ENCODE data around the gene NTRK3.

The NTRK3 gene

DNA sequence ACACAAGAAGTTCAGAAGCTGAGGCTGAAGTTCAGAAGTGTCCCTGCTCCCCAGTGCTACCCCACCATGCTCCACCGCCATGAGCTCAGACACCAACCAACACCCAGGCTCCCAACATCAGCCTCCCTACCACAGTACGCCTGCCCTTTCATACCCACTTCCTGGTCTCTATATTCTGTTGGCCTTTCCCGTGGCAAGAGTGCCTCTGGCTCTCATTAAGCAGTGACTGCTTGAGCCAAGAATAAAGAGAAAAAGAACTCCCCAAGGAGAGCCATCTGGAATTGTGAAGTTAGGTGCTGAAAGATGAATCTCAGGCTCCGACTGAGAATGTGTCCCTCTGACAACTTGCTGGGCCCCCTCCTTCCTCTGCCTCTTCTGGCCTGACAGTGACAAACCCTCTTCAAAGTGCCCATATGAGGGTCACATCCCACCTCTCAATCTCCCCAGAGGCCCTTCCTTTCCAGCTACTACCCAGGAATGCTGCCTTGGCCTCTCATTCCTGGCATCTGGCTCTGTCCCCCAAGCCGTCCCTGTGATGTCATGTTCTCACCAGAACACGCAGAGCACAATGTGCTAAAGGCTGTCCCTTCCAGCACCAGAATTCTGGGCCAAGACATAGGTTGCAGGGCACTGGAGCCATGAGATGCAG lies 306.8 kb downstream of the NTRK3 start:
- TF ChIP-seq, protein P1, sequence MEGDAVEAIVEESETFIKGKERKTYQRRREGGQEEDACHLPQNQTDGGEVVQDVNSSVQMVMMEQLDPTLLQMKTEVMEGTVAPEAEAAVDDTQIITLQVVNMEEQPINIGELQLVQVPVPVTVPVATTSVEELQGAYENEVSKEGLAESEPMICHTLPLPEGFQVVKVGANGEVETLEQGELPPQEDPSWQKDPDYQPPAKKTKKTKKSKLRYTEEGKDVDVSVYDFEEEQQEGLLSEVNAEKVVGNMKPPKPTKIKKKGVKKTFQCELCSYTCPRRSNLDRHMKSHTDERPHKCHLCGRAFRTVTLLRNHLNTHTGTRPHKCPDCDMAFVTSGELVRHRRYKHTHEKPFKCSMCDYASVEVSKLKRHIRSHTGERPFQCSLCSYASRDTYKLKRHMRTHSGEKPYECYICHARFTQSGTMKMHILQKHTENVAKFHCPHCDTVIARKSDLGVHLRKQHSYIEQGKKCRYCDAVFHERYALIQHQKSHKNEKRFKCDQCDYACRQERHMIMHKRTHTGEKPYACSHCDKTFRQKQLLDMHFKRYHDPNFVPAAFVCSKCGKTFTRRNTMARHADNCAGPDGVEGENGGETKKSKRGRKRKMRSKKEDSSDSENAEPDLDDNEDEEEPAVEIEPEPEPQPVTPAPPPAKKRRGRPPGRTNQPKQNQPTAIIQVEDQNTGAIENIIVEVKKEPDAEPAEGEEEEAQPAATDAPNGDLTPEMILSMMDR (IDR thresholded peaks at IDR 0.05; ENCODE audit: low read depth, low read length), result no peak
- H3K4me3 ChIP-seq (ENCODE audit: low read depth, low read length), result no peak overlapping the region

DNA sequence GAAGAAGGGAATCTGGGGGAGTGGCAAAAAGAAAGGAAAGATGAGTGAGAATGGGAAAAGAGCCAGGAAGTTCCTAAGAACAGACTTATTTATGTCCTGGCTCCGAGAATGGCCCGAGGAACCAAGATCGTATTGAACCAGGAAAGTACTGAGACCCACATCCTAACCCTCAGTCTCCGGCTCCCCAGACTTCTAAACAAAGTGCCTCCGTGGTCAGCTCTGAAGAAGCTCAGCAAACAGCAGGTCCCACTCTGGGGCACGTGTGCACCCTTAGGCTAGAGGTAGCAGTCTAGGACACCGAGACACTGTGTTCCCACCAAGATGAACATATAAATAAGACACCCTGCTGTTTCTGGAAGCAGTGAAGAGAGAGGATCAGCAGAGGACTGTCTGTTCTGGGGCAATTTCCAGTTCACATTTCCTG lies 307.4 kb downstream of the NTRK3 start:
- TF ChIP-seq, protein P1 (IDR thresholded peaks at IDR 0.05; ENCODE audit: low read depth, low read length), result no peak
- no peak overlapping the region for H3K4me3 ChIP-seq (ENCODE audit: low read depth, low read length)

DNA sequence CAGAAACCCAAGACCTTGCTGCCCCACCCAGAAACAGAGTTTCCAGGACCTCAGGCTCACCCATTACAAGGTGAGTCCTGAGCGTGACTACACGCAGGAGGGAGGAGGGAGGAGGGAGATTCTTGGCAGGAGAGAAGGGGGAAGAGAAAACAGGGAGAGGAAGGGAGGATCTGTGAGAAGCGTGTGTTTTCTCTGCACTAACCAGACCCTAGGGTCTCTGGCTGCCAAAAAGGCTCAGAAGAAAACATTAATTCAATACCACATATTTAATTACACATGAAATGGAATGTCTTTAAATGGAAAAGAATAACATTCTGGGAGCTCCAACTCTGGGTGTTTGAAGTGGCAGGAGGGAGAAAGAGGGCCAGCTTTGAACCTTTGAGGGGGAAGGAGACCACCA lies 309.0 kb downstream of the NTRK3 start:
- TF ChIP-seq, protein P1 (IDR thresholded peaks at IDR 0.05; ENCODE audit: low read depth, low read length), result no peak
- H3K4me3 ChIP-seq (ENCODE audit: low read depth, low read length), result no peak overlapping the region

DNA sequence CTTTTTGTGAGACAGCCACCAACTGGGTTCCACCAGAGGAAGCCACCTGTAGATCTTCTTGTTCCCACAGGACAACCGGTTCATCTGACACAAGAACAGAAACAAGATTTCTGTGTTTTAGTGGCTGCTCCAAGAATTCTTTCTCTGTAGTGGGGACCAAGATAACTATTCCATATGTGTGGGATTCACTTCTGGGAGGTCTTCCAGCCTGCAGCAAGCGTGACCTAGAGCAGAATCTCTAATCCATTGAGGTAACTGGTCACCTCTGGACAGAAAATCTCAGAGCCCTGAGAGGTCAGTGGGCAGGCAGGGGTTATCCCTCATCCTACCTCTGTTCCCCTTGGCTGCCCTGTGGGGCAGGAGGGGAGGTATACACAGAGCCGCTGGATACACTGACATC lies 311.3 kb downstream of the NTRK3 start:
- TF ChIP-seq, protein P1 (IDR thresholded peaks at IDR 0.05; ENCODE audit: low read depth, low read length), result no peak
- no peak overlapping the region for H3K4me3 ChIP-seq (ENCODE audit: low read depth, low read length)

DNA sequence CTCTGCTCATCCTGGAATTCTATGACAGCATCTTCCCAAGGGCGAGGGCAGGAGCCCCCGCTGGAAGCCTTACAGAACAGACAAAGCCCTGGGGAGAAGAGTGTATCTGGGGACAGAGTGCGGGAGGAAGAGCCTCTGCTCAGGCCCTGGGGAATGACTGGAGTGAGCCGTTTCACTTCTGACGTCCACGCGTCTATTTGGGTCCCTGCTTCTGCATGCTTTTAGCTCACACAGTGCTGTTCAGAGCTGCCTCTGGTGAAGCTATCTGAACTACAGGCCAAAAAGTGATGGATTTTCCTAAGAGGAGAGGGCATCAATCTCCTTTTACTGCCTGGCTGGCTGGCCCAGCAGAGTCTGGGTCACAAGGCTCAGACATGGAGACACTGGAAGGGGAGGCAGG lies 311.8 kb downstream of the NTRK3 start:
- TF ChIP-seq, protein P1 (IDR thresholded peaks at IDR 0.05; ENCODE audit: low read depth, low read length), result no peak
- H3K4me3 ChIP-seq (ENCODE audit: low read depth, low read length), result no peak overlapping the region

DNA sequence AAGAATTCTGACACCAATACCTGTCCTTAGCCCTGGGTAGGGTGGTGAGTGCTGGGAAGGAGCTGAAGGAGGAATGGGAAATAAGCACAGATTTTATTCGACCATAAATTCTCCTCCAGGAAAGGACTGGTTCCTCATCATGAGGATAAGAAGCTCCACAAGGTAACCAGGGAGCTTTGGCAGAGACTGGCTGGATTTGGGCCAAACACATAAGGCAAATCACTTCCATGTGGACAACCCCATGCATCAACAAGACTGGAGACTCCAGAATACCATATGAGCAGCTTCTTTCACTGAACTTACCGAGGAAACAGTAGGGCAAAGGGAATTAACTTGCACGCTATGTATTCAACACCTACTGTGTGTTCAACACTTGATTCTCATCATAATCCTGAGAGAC lies 312.5 kb downstream of the NTRK3 start:
- H3K4me3 ChIP-seq (ENCODE audit: low read depth, low read length), result no peak overlapping the region
- TF ChIP-seq, protein P1 (IDR thresholded peaks at IDR 0.05; ENCODE audit: low read depth, low read length), result no peak

DNA sequence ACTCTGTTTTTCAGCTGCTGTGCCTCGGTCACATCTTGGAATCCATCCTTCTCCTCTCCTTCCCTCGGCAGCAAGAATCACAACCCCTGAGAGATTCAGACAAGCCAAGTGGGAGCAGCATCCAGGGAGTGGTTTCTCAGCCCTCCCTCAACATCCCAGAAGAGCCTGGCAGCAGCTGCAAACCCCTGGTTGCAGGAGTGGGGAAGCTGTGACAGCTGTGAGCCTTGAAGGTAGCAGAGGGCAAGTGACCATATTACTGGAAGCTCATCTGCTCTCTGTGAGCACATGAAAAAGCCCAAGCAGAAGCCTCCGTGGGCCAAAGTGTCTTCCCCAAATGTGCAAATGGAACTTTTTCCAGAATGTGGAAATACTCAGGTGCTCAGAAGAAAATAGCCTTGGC lies 312.9 kb downstream of the NTRK3 start:
- TF ChIP-seq, protein P1 (IDR thresholded peaks at IDR 0.05; ENCODE audit: low read depth, low read length), result no peak

More for the DNA sequence above, 312.9 kb downstream of the NTRK3 start:
- H3K4me3 ChIP-seq (ENCODE audit: low read depth, low read length), result no peak overlapping the region

Measured in WI38 (cell line).